Right cardiac atrium (tissue), 5 donors: ENCODE data around the gene EPG5. TPM values are rescaled to one million over a fixed set of nuclear protein-coding genes. Genes with fewer than 3 reads are reported as not detected.

Experiments
- ATAC-seq, 2 donors: fragments of 200-7000 bp; cut with Tn5 transposase; one replicate each; pipeline versions ENCODE4 v1.8.0 to v1.9.1; 2020; ENCODE audit warnings: moderate library complexity in 2 of 2, mild to moderate bottlenecking in 1 of 2
- DNase-seq, 3 donors: peaks; one replicate each; pipeline ENCODE4 v3.0.0-alpha.2; 2020
- H3K27ac ChIP-seq: one replicate; pipeline ENCODE4 v1.5.1; 2013; ENCODE audit warnings: mild to moderate bottlenecking, low read length, control low read depth, moderate library complexity
- H3K27me3 ChIP-seq: one replicate; pipeline ENCODE4 v1.6.1; 2013; ENCODE audit not compliant: control insufficient read depth, insufficient read depth
- H3K4me1 ChIP-seq: one replicate; pipeline ENCODE4 v1.6.1; 2013; ENCODE audit warnings: low read length; ENCODE audit not compliant: control insufficient read depth, insufficient read depth
- H3K4me3 ChIP-seq: one replicate; pipeline ENCODE4 v1.5.1; 2013; ENCODE audit warnings: low read length, control low read depth
- H3K9me3 ChIP-seq: one replicate; pipeline ENCODE4 v1.6.1; 2013; ENCODE audit warnings: low read length; ENCODE audit not compliant: control insufficient read depth
- WGBS: extraction: QIAGEN DNeasy Blood & Tissue Kit; methylation state at CpG from one replicate; pipeline ENCODE4 v1.1.7; 2013; 5-methylcytosine and 5-hydroxymethylcytosine counted together
- intact Hi-C, 4 donors: fragments of 100-400 bp; cut with DNase I; formaldehyde crosslinking; loops; one replicate each; pipeline versions ENCODE4 v1.11.0 to v1.14.0; 2022 to 2023
- polyA plus RNA-seq: library from polyadenylated mRNA; stranded (reverse); fragments of 200-250 nt; gene quantifications from one replicate; pipeline ENCODE4 v1.2.3, GENCODE V29; 2013
- total RNA-seq, 4 donors: library from RNA; stranded (reverse); fragmentation: NEBNext Ultra II Directional; extraction: Animal tissue kit (Norgen Biotek cat#: 25700); gene quantifications; one replicate each; pipeline ENCODE4 v1.2.1, GENCODE V29; 2021
- donor health status: healthy with polysubstance abuse.
- donor health status: DM: no; HTN: yes; CAD: no.
- donor health status: DM: no; HTN: no; CAD: no.
- donor health status: DM: no; HTN: yes; CAD: no; lungs with severe emphysema.
- donor health status: DM: yes; HTN: yes; CAD: no.

The EPG5 gene
- total and polyA plus RNA-seq, 5 donors, result 8.2 to 22.0 (median 20.8) TPM

GRCh38 chr18:45863469-45863868 is 103.7 kb downstream of the EPG5 start:
- intact Hi-C loops, result no loop called here
- 95% methylated on average over 1 of the region's 1 CpG for WGBS
- Histone ChIP-seq H3K27ac (no peak overlapping the region), H3K9me3 (no peaks in the 10 kb centered on the region), H3K4me3 (no peak overlapping the region), H3K27me3 (no peaks in the 10 kb centered on the region), H3K4me1 (no peaks in the 10 kb centered on the region)
- DNase-seq (no peak), ATAC-seq (no peak)

DNA sequence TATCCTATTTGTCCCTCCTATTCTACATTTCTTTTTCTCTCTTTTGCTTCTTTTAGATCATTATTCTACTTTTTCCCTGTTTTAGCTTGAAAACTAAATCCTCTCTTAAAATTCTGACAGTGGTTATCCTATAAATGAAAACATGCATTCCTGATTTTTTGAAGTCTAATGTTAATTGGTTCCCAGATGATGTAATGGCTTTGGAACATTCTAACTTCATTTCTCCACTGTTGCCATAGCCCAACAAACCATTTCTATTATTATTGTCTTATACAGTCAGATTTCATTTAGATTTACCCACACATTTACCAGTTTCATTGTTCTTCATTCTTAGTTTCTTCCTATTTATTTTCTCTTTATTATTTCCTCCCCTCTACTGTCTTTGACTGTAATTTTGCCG is 105.2 kb downstream of the EPG5 start:
- Histone ChIP-seq H3K27me3 (no peaks in the 10 kb centered on the region), H3K27ac (no peak overlapping the region), H3K9me3 (no peaks in the 10 kb centered on the region), H3K4me3 (no peak overlapping the region), H3K4me1 (no peaks in the 10 kb centered on the region)
- intact Hi-C loops, result no loop called here
- no peak for ATAC-seq
- DNase-seq, result no peak
- WGBS, result 98% methylated on average over 1 of the region's 1 CpG

GRCh38 chr18:45860971-45861370 is 106.2 kb downstream of the EPG5 start:
- 84% methylated on average over 3 of the region's 3 CpGs for WGBS
- intact Hi-C loops, result no loop called here
- Histone ChIP-seq H3K9me3 (no peaks in the 10 kb centered on the region), H3K4me1 (no peaks in the 10 kb centered on the region), H3K27ac (no peak overlapping the region), H3K27me3 (no peaks in the 10 kb centered on the region), H3K4me3 (no peak overlapping the region)
- no peak for ATAC-seq
- no peak for DNase-seq

DNA sequence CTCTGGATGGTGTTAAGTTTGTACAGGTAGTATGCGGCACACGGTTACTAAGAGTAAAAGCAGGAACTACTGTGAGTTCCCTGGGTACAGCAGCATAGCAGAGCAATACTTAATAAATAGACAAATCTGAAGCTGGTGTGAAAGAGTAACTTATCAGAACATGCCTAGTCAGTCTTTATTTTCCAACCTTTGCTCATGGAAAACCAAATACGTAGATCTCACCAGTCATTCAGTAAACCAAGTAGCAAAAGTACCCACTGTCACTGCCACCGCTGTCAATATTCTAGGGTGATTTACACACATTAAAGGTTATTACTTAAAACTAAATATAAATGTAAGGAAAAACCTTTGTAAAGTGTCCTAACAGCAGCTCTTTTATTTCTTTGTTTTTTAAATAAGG is 106.6 kb downstream of the EPG5 start:
- Histone ChIP-seq H3K4me1 (no peaks in the 10 kb centered on the region), H3K4me3 (no peak overlapping the region), H3K9me3 (no peaks in the 10 kb centered on the region), H3K27me3 (no peaks in the 10 kb centered on the region), H3K27ac (no peak overlapping the region)
- no peak for DNase-seq
- WGBS, result 97% methylated on average over 4 of the region's 4 CpGs
- intact Hi-C loops, result no loop called here
- ATAC-seq, result no peak

DNA sequence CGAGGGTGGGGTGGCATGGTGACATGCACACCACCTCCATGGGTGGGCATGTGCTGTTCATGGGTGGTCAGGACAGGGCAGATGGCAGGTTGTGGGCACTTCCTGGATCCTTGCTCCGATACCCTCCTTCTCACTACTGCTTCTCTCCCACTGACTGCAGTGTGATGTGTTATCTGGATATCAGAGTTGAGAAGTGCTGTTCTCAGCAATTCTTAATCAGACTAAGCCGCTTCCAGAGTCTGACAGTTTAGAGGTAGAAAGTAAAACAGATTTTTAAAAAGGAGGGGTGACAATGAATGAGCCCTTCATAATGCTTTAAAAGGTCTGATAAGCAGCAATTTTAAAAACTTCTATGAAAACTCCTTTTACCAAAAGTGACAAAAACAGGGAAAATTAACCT is 107.8 kb downstream of the EPG5 start:
- DNase-seq (no peak), ATAC-seq (no peak)
- WGBS, result 98% methylated on average over 3 of the region's 3 CpGs
- Histone ChIP-seq H3K27ac (no peak overlapping the region), H3K27me3 (no peaks in the 10 kb centered on the region), H3K4me3 (no peak overlapping the region), H3K9me3 (no peaks in the 10 kb centered on the region), H3K4me1 (no peaks in the 10 kb centered on the region)
- intact Hi-C loops, result loop anchor here in 1 of 4 donors (10.0 kb wide), 1 partner anchor 175 kb away; no protein-coding TSS in a partner anchor

DNA sequence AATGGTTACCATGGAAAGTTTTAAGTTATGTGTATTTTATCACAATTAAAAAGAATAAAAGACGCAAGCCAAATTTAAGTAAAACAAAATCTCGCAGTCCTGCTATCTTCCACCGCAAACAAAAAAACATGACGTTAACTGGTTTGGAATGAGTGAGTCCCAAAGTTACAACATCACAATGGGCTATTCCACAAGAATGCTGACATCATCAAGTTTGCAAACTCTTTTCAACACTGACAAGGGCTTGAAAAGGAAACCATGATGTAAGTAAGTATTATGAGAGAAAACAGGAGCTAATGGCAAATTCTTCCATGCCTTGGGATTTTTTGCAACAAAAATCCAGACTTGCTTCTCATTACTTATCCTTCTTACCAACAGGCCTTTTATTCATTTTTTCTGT is 110.6 kb downstream of the EPG5 start:
- WGBS, result 73% methylated on average over 4 of the region's 4 CpGs
- intact Hi-C loops, result loop anchor here in 1 of 4 donors (10.0 kb wide), 1 partner anchor 172 kb away; no protein-coding TSS in a partner anchor
- no peaks in the 10 kb centered on the region for H3K9me3 ChIP-seq
- ATAC-seq (peak in 1 of 2 donors; percentile 71), DNase-seq (no peak)
- H3K4me3 ChIP-seq, result no peak overlapping the region
- no peaks in the 10 kb centered on the region for H3K4me1 ChIP-seq
- H3K27me3 ChIP-seq, result no peaks in the 10 kb centered on the region
- H3K27ac ChIP-seq, result no peak overlapping the region

- Histone ChIP-seq H3K4me1 (no peaks in the 10 kb centered on the region), H3K9me3 (no peaks in the 10 kb centered on the region), H3K27ac (no peak overlapping the region), H3K4me3 (no peak overlapping the region), H3K27me3 (no peaks in the 10 kb centered on the region)
- ATAC-seq (no peak), DNase-seq (no peak)
- 91% methylated on average over 2 of the region's 2 CpGs for WGBS
- intact Hi-C loops, result loop anchor here in 1 of 4 donors (10.0 kb wide), 1 partner anchor 169 kb away; no protein-coding TSS in a partner anchor
Measured at GRCh38 chr18:45854036-45854586, 113.0 kb downstream of the EPG5 start.

DNA sequence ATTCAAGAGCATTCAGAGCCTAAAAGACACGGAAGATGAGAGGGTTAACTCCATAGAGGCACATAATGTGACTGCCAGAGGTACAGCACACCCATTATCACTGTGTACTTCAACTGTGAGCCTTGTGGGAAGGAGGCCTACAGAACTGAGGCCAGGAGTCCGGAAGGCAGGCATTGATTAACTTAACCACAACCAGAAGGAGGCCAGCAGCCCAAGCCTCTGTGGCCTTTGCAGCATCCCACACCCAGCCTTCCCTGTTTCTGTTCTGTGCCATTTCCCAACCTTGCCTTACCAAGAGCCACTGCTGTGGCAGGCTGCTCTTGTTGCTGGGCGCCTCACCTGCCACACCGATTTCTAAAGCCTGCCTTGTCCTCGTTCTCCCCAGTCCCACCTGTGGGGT is 114.5 kb downstream of the EPG5 start:
- no peaks in the 10 kb centered on the region for H3K27me3 ChIP-seq
- H3K27ac ChIP-seq, result no peak overlapping the region
- ATAC-seq, result no peak
- peak in 1 of 3 donors; percentile 35 for DNase-seq
- intact Hi-C loops, result loop anchor here in 1 of 4 donors (10.0 kb wide), 1 partner anchor 168 kb away; no protein-coding TSS in a partner anchor
- H3K4me1 ChIP-seq, result no peaks in the 10 kb centered on the region
- no peak overlapping the region for H3K4me3 ChIP-seq
- no peaks in the 10 kb centered on the region for H3K9me3 ChIP-seq
- WGBS, result 78% methylated on average over 5 of the region's 5 CpGs

GRCh38 chr18:45851161-45851925 is 115.8 kb downstream of the EPG5 start:
- H3K4me1 ChIP-seq, result no peaks in the 10 kb centered on the region
- intact Hi-C loops, result loop anchor here in 1 of 4 donors (10.0 kb wide), 1 partner anchor 167 kb away; no protein-coding TSS in a partner anchor
- WGBS, result 39% methylated on average over 10 of the region's 10 CpGs
- peak in 1 of 3 donors; percentile 43 for DNase-seq
- H3K4me3 ChIP-seq, result no peak overlapping the region
- no peak overlapping the region for H3K27ac ChIP-seq
- ATAC-seq, result peak; percentile 49 to 58
- H3K9me3 ChIP-seq, result no peaks in the 10 kb centered on the region
- H3K27me3 ChIP-seq, result no peaks in the 10 kb centered on the region

DNA sequence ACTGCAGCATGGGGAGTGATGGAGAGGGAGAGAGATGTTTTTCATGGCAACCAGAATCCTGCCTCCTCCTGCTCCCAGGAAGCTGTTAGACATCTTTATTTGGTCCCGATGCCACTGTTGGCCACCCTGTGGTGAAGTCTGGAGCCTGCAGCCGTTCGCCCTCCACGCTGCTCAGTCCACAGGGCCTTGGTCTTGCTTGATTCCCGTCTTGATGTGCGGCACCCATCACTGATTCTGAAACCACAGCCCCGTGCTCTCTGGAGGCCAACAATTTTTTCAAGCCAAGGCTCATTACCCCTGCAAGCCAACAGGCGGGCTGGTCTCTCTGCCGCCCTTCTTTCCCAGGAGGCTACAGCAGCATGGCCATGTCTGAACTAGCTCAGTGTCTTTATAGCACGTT is 117.1 kb downstream of the EPG5 start:
- no peak overlapping the region for H3K27ac ChIP-seq
- no peaks in the 10 kb centered on the region for H3K27me3 ChIP-seq
- H3K4me1 ChIP-seq, result no peaks in the 10 kb centered on the region
- no peaks in the 10 kb centered on the region for H3K9me3 ChIP-seq
- peak in 1 of 3 donors; percentile 21 for DNase-seq
- H3K4me3 ChIP-seq, result no peak overlapping the region
- ATAC-seq, result no peak
- intact Hi-C loops, result loop anchor here in 1 of 4 donors (10.0 kb wide), 1 partner anchor 165 kb away; no protein-coding TSS in a partner anchor
- 94% methylated on average over 10 of the region's 10 CpGs for WGBS

- H3K4me3 ChIP-seq, result no peak overlapping the region
- no peak for ATAC-seq
- no peak for DNase-seq
- intact Hi-C loops, result loop anchor here in 1 of 4 donors (10.0 kb wide), 1 partner anchor 135 kb away; no protein-coding TSS in a partner anchor
- no peaks in the 10 kb centered on the region for H3K4me1 ChIP-seq
- WGBS, result 93% methylated on average over 7 of the region's 7 CpGs
- no peaks in the 10 kb centered on the region for H3K9me3 ChIP-seq
- H3K27me3 ChIP-seq, result no peaks in the 10 kb centered on the region
- H3K27ac ChIP-seq, result no peak overlapping the region
Measured at GRCh38 chr18:45849529-45849928, 117.6 kb downstream of the EPG5 start.
